Head of caudate nucleus (tissue), 42 donors: ENCODE measurements around the gene DCAF11.

ENCODE experiments used
- DNase-seq, 42 donors: peaks; one replicate each; pipeline versions ENCODE4 v3.0.0 to v3.0.0-alpha.2; 2020 to 2021; ENCODE audit warnings: mixed read lengths in 7 of 42
- intact Hi-C: fragments of 100-400 bp; cut with DNase I; formaldehyde crosslinking; loops from one replicate; pipeline ENCODE4 v1.15.0; 2022

The DCAF11 gene

GRCh38 chr14:24172261-24172860 is 57.8 kb downstream of the DCAF11 start:
- intact Hi-C loops = no loop called here
- DNase-seq = peak in 12 of 42 donors; percentile 21 to 55 (median 37)

GRCh38 chr14:24172871-24173281 is 58.3 kb downstream of the DCAF11 start:
- intact Hi-C loops = no loop called here
- peak in 7 of 42 donors; percentile 15 to 46 (median 23) for DNase-seq
